Activated CD4-positive, alpha-beta T cell treated with anti-CD3 and anti-CD28 coated beads for 36 hours (primary cell): ENCODE data around the gene VSNL1. TPM values are rescaled to one million over a fixed set of nuclear protein-coding genes. Genes with fewer than 3 reads are reported as not detected.
"Not testable (repeated sequence)": the region's sequence is repeated elsewhere in the genome, so short reads cannot be mapped to it uniquely, and the experiment has no call there.

ENCODE experiments used
- ATAC-seq: fragments of 200-7000 bp; cut with Tn5 transposase; one replicate; pipeline ENCODE4 v1.10.0; 2021; ENCODE audit warnings: mild to moderate bottlenecking, moderate library complexity
- CTCF ChIA-PET: fragments of 350-600 bp; sonication (Branson Sonifier 250); formaldehyde crosslinking; loops from one replicate; lab custom pipeline; 2021; ENCODE audit warnings: antibody characterized with exemption; lab: Charles Lee
- POLR2A ChIA-PET: fragments of 350-600 bp; sonication (Branson Sonifier 250); formaldehyde crosslinking; loops from one replicate; lab custom pipeline; 2021; ENCODE audit warnings: antibody characterized with exemption, inconsistent platforms; lab: Charles Lee
- DNase-seq: peaks from one replicate; pipeline ENCODE4 v3.0.0-alpha.2; 2020
- H3K27ac Mint-ChIP-seq: one replicate; pipeline ENCODE4 v1.8.0; 2021; ENCODE audit warnings: mixed read lengths
- H3K27me3 Mint-ChIP-seq: one replicate; pipeline ENCODE4 v1.8.0; 2021; ENCODE audit warnings: mixed read lengths
- H3K36me3 Mint-ChIP-seq: one replicate; pipeline ENCODE4 v1.8.0; 2021; ENCODE audit warnings: low read depth, mixed read lengths
- H3K4me1 Mint-ChIP-seq: one replicate; pipeline ENCODE4 v1.8.0; 2021; ENCODE audit warnings: mixed read lengths
- H3K4me3 Mint-ChIP-seq: one replicate; pipeline ENCODE4 v1.8.0; 2021; ENCODE audit warnings: mild to moderate bottlenecking, moderate library complexity, mixed read lengths
- H3K9me3 Mint-ChIP-seq: one replicate; pipeline ENCODE4 v1.8.0; 2021; ENCODE audit warnings: low read depth, mixed read lengths
- intact Hi-C, 2 experiments: fragments of 100-400 bp; cut with DNase I in 1 of 2; cut with micrococcal nuclease in 1 of 2; formaldehyde crosslinking; loops; one replicate each; pipeline versions ENCODE4 v1.14.2 to v1.15.1; 2022 to 2024; cut with DNase I, micrococcal nuclease
- total RNA-seq, 2 experiments: library from RNA; stranded (reverse); gene quantifications; one replicate each; pipeline ENCODE4 v1.2.3, GENCODE V29; 2021

Gene VSNL1
- total RNA-seq, 2 experiments from 2014 or later: not detected

GRCh38 chr2:17544256-17544655 lies 3.8 kb downstream of the VSNL1 start:
- no peak overlapping the region for H3K4me3 Mint-ChIP-seq
- no peak for ATAC-seq
- H3K27ac Mint-ChIP-seq: no peak overlapping the region
- no peak for DNase-seq
- H3K36me3 Mint-ChIP-seq: no peaks in the 10 kb centered on the region
- CTCF ChIA-PET: interaction anchor here (0.8 kb wide), 1 partner anchor 302 kb away, joined by 3 read pairs; no protein-coding TSS in a partner anchor
- peaks cover 43% of the 10 kb centered on the region for H3K27me3 Mint-ChIP-seq
- intact Hi-C loops: no loop called here
- no peaks in the 10 kb centered on the region for H3K9me3 Mint-ChIP-seq
- POLR2A ChIA-PET: no interaction called here
- no peaks in the 10 kb centered on the region for H3K4me1 Mint-ChIP-seq

DNA sequence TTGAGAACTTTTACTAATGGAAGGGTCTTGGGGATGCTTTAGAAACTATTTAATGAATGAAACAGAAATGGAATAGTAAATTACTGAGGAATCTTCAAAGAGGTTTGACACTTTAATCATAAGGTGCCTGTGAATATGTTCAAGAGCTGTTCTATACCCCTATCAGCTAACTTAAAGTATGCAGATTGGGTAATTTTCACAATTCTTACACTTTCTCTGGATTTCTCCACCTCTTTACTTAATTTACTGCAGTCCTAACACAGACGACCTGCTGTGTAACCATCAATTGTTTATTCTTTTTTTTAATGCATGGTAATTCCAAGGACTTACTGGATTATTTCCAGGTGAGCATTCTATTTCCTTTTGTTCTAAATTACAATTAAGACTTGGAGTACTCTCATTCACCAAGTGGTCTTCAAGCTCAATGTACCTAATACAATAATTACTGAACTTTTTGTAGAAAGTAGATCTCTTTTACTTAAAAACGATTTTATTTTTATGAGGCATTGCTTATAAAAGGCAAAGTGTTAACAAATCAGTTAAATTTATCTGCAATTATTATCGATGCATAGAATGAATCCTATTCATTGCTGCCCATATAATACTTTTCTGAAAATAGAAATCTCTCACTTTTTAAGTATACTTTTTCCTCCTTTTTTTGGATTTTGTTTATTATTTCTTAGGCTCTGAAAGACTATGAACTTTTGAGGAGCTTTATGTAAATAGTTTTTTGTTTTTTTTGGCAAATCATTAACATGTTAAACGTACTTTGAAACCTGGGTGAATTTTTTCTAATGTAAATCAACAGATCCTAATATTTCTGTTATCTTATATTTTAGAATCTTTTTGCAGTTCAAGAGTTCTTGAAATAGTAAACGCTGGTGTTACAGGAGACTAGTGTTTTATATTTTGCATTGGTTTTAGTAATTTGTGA lies 5.5 kb downstream of the VSNL1 start:
- H3K4me3 Mint-ChIP-seq: no peak overlapping the region
- H3K4me1 Mint-ChIP-seq: no peaks in the 10 kb centered on the region
- no peak for DNase-seq
- POLR2A ChIA-PET: no interaction called here
- CTCF ChIA-PET: interaction anchor here (0.9 to 1.0 kb wide), 2 partner anchors 10 to 14 kb away, joined by 3 read pairs; no protein-coding TSS in a partner anchor
- no peak for ATAC-seq
- intact Hi-C loops: no loop called here
- H3K27me3 Mint-ChIP-seq: peaks cover 31% of the 10 kb centered on the region
- no peaks in the 10 kb centered on the region for H3K9me3 Mint-ChIP-seq
- no peaks in the 10 kb centered on the region for H3K36me3 Mint-ChIP-seq
- H3K27ac Mint-ChIP-seq: no peak overlapping the region

- intact Hi-C loops: no loop called here
- H3K4me3 Mint-ChIP-seq: no peak overlapping the region
- CTCF ChIA-PET: no interaction called here
- no peaks in the 10 kb centered on the region for H3K4me1 Mint-ChIP-seq
- peaks cover 24% of the 10 kb centered on the region for H3K27me3 Mint-ChIP-seq
- no peaks in the 10 kb centered on the region for H3K36me3 Mint-ChIP-seq
- no peaks in the 10 kb centered on the region for H3K9me3 Mint-ChIP-seq
- POLR2A ChIA-PET: no interaction called here
- DNase-seq: no peak
- no peak for ATAC-seq
- no peak overlapping the region for H3K27ac Mint-ChIP-seq
These were observed 6.7 kb downstream of the VSNL1 start for GRCh38 chr2:17547237-17547636.

GRCh38 chr2:17547737-17548136 lies 7.2 kb downstream of the VSNL1 start:
- no peaks in the 10 kb centered on the region for H3K9me3 Mint-ChIP-seq
- DNase-seq (no peak), ATAC-seq (no peak)
- no peak overlapping the region for H3K27ac Mint-ChIP-seq
- ChIA-PET POLR2A (no interaction called here), CTCF (no interaction called here)
- H3K36me3 Mint-ChIP-seq: no peaks in the 10 kb centered on the region
- no peaks in the 10 kb centered on the region for H3K4me1 Mint-ChIP-seq
- intact Hi-C loops: no loop called here
- H3K4me3 Mint-ChIP-seq: no peak overlapping the region
- H3K27me3 Mint-ChIP-seq: peaks cover 21% of the 10 kb centered on the region

DNA sequence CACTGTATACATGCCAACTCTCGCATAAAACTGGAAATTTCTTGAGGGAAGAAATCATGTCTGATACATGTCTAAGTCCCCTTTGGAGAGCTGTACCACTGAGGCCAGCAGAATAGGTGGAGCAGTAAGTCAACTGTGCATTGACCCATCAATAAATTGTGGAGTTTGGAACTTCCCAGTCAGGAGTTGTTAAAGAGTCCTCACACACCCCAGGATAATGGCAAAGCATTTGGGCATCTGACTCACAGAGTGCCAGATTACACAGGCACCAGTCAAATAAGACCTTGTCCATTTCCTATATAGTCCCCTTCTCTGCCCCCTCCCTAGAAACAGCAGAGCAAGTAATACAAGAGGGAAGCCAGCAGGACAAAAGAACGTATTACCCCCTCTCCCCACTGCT lies 10.4 kb downstream of the VSNL1 start:
- H3K27ac Mint-ChIP-seq: no peak overlapping the region
- CTCF ChIA-PET: interaction anchor here (1.1 kb wide), 1 partner anchor 120 kb away, joined by 3 read pairs; no protein-coding TSS in a partner anchor

GRCh38 chr2:17555150-17555549 lies 14.7 kb downstream of the VSNL1 start:
- ChIA-PET POLR2A (no interaction called here), CTCF (no interaction called here)
- H3K36me3 Mint-ChIP-seq: no peaks in the 10 kb centered on the region
- no peak overlapping the region for H3K4me3 Mint-ChIP-seq
- H3K27me3 Mint-ChIP-seq: peaks cover 4% of the 10 kb centered on the region
- intact Hi-C loops: no loop called here
- ATAC-seq: no peak
- no peak overlapping the region for H3K27ac Mint-ChIP-seq
- H3K4me1 Mint-ChIP-seq: no peaks in the 10 kb centered on the region
- no peaks in the 10 kb centered on the region for H3K9me3 Mint-ChIP-seq
- no peak for DNase-seq

More for the DNA sequence above, 10.4 kb downstream of the VSNL1 start:
- Mint-ChIP-seq H3K36me3 (no peaks in the 10 kb centered on the region), H3K9me3 (no peaks in the 10 kb centered on the region), H3K27me3 (peaks cover 13% of the 10 kb centered on the region), H3K4me3 (no peak overlapping the region), H3K4me1 (no peaks in the 10 kb centered on the region)
- intact Hi-C loops: no loop called here
- ATAC-seq (no peak), DNase-seq (no peak)
- POLR2A ChIA-PET: no interaction called here

GRCh38 chr2:17557596-17557995 lies 17.1 kb downstream of the VSNL1 start:
- no peak overlapping the region for H3K4me3 Mint-ChIP-seq
- intact Hi-C loops: no loop called here
- no peak for ATAC-seq
- POLR2A ChIA-PET: no interaction called here
- H3K27me3 Mint-ChIP-seq: peaks cover 2% of the 10 kb centered on the region
- no peaks in the 10 kb centered on the region for H3K9me3 Mint-ChIP-seq
- DNase-seq: no peak
- no peaks in the 10 kb centered on the region for H3K4me1 Mint-ChIP-seq
- CTCF ChIA-PET: interaction anchor here (0.9 kb wide), 1 partner anchor 91 kb away, joined by 3 read pairs; no protein-coding TSS in a partner anchor
- no peak overlapping the region for H3K27ac Mint-ChIP-seq
- H3K36me3 Mint-ChIP-seq: no peaks in the 10 kb centered on the region

GRCh38 chr2:17558053-17558452 lies 17.6 kb downstream of the VSNL1 start:
- no peaks in the 10 kb centered on the region for H3K36me3 Mint-ChIP-seq
- ATAC-seq (no peak), DNase-seq (no peak)
- intact Hi-C loops: no loop called here
- H3K9me3 Mint-ChIP-seq: no peaks in the 10 kb centered on the region
- peaks cover 2% of the 10 kb centered on the region for H3K27me3 Mint-ChIP-seq
- POLR2A ChIA-PET: no interaction called here
- H3K27ac Mint-ChIP-seq: no peak overlapping the region
- CTCF ChIA-PET: interaction anchor here (0.9 kb wide), 1 partner anchor 91 kb away, joined by 3 read pairs; no protein-coding TSS in a partner anchor
- H3K4me3 Mint-ChIP-seq: no peak overlapping the region
- no peaks in the 10 kb centered on the region for H3K4me1 Mint-ChIP-seq

- no peak overlapping the region for H3K27ac Mint-ChIP-seq
- ChIA-PET POLR2A (interaction anchor here (0.7 kb wide), 1 partner anchor 1429 kb away, joined by 3 read pairs; no protein-coding TSS in a partner anchor), CTCF (interaction anchor here (1.2 kb wide), 1 partner anchor 19 kb away, joined by 5 read pairs; no protein-coding TSS in a partner anchor)
- no peaks in the 10 kb centered on the region for H3K4me1 Mint-ChIP-seq
- H3K36me3 Mint-ChIP-seq: no peaks in the 10 kb centered on the region
- DNase-seq: no peak
- H3K9me3 Mint-ChIP-seq: no peaks in the 10 kb centered on the region
- H3K27me3 Mint-ChIP-seq: peaks cover 2% of the 10 kb centered on the region
- no peak for ATAC-seq
- H3K4me3 Mint-ChIP-seq: no peak overlapping the region
- intact Hi-C loops: no loop called here
These were observed 18.4 kb downstream of the VSNL1 start for GRCh38 chr2:17558878-17559277.

GRCh38 chr2:17565726-17566125 lies 25.2 kb downstream of the VSNL1 start:
- H3K27me3 Mint-ChIP-seq, H3K27ac Mint-ChIP-seq, ATAC-seq, H3K4me1 Mint-ChIP-seq, DNase-seq, intact Hi-C loops, H3K36me3 Mint-ChIP-seq, POLR2A ChIA-PET, H3K9me3 Mint-ChIP-seq, H3K4me3 Mint-ChIP-seq: not testable (repeated sequence)
- CTCF ChIA-PET: interaction anchor here (1.3 kb wide), 1 partner anchor 14 kb away, joined by 3 read pairs; no protein-coding TSS in a partner anchor

GRCh38 chr2:17571681-17572080 lies 31.2 kb downstream of the VSNL1 start:
- DNase-seq (no peak), ATAC-seq (no peak)
- H3K27ac Mint-ChIP-seq: no peak overlapping the region
- H3K36me3 Mint-ChIP-seq: no peaks in the 10 kb centered on the region
- POLR2A ChIA-PET: no interaction called here
- peaks cover 6% of the 10 kb centered on the region for H3K27me3 Mint-ChIP-seq
- H3K4me1 Mint-ChIP-seq: no peaks in the 10 kb centered on the region
- H3K4me3 Mint-ChIP-seq: no peak overlapping the region
- no peaks in the 10 kb centered on the region for H3K9me3 Mint-ChIP-seq
- CTCF ChIA-PET: no interaction called here
- intact Hi-C loops: no loop called here
